Progenitor cell of endocrine pancreas (in vitro differentiated cells): ENCODE data around the gene MRC2. TPM values are rescaled to one million over a fixed set of nuclear protein-coding genes. Genes with fewer than 3 reads are reported as not detected.
A peak's percentile ranks its signal among the peaks of the same experiment; 100 is the strongest.

ENCODE experiments used
- DNase-seq: peaks from one replicate; pipeline ENCODE4 v3.0.0; 2021; ENCODE audit warnings: low spot score; ENCODE audit not compliant: unreplicated experiment
- H3K27ac Mint-ChIP-seq: 2 replicates; pipeline ENCODE4 v1.8.0; 2021; ENCODE audit warnings: mild to moderate bottlenecking, moderate library complexity, mixed read lengths
- H3K27me3 Mint-ChIP-seq: 2 replicates; pipeline ENCODE4 v1.8.0; 2021; ENCODE audit warnings: mixed read lengths
- H3K36me3 Mint-ChIP-seq: 2 replicates; pipeline ENCODE4 v1.8.0; 2022; ENCODE audit warnings: mixed read lengths; ENCODE audit not compliant: insufficient read depth
- H3K4me1 Mint-ChIP-seq: 2 replicates; pipeline ENCODE4 v1.8.0; 2021; ENCODE audit warnings: low read depth, mixed read lengths
- H3K4me3 Mint-ChIP-seq: 2 replicates; pipeline ENCODE4 v1.8.0; 2021; ENCODE audit warnings: low read depth, mild to moderate bottlenecking, moderate library complexity, mixed read lengths
- H3K9me3 Mint-ChIP-seq: 2 replicates; pipeline ENCODE4 v1.8.0; 2021; ENCODE audit warnings: low read depth, mixed read lengths
- long read RNA-seq: library from polyadenylated mRNA; unstranded; transcript quantifications from one replicate; pipeline ENCODE4 v2.0.0, GENCODE V29; 2020
- total RNA-seq: library from RNA; stranded (reverse); gene quantifications from 2 replicates; pipeline ENCODE4 v1.2.1, GENCODE V29; 2021
- TF ChIP-seq, protein P1 (sequence below): fragments of 200-600 bp; sonication (generic); IDR thresholded peaks from one replicate; pipeline ENCODE4 v1.5.0; 2021; ENCODE audit warnings: antibody characterized with exemption, mild to moderate bottlenecking; ENCODE audit not compliant: unreplicated experiment

MRC2 gene, protein sequence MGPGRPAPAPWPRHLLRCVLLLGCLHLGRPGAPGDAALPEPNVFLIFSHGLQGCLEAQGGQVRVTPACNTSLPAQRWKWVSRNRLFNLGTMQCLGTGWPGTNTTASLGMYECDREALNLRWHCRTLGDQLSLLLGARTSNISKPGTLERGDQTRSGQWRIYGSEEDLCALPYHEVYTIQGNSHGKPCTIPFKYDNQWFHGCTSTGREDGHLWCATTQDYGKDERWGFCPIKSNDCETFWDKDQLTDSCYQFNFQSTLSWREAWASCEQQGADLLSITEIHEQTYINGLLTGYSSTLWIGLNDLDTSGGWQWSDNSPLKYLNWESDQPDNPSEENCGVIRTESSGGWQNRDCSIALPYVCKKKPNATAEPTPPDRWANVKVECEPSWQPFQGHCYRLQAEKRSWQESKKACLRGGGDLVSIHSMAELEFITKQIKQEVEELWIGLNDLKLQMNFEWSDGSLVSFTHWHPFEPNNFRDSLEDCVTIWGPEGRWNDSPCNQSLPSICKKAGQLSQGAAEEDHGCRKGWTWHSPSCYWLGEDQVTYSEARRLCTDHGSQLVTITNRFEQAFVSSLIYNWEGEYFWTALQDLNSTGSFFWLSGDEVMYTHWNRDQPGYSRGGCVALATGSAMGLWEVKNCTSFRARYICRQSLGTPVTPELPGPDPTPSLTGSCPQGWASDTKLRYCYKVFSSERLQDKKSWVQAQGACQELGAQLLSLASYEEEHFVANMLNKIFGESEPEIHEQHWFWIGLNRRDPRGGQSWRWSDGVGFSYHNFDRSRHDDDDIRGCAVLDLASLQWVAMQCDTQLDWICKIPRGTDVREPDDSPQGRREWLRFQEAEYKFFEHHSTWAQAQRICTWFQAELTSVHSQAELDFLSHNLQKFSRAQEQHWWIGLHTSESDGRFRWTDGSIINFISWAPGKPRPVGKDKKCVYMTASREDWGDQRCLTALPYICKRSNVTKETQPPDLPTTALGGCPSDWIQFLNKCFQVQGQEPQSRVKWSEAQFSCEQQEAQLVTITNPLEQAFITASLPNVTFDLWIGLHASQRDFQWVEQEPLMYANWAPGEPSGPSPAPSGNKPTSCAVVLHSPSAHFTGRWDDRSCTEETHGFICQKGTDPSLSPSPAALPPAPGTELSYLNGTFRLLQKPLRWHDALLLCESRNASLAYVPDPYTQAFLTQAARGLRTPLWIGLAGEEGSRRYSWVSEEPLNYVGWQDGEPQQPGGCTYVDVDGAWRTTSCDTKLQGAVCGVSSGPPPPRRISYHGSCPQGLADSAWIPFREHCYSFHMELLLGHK (N-terminal part only)
- total RNA-seq: 4.9 and 6.3 TPM in 2 replicates
- long read RNA-seq: 0 reads

GRCh38 chr17:62627219-62627903, at the start of gene MRC2:
MRC2 (plus strand) TSS chr17:62627670; CDS start chr17:62627803, 133 bp downstream.
- H3K9me3 Mint-ChIP-seq: no peaks in the 10 kb centered on the region
- peaks cover 5% of the 10 kb centered on the region for H3K4me1 Mint-ChIP-seq
- peak within 1 kb of the TSS; percentile 72 for H3K4me3 Mint-ChIP-seq
- H3K27me3 Mint-ChIP-seq: peaks cover 51% of the 10 kb centered on the region
- DNase-seq: peak; percentile 39
- TF ChIP-seq, protein P1, sequence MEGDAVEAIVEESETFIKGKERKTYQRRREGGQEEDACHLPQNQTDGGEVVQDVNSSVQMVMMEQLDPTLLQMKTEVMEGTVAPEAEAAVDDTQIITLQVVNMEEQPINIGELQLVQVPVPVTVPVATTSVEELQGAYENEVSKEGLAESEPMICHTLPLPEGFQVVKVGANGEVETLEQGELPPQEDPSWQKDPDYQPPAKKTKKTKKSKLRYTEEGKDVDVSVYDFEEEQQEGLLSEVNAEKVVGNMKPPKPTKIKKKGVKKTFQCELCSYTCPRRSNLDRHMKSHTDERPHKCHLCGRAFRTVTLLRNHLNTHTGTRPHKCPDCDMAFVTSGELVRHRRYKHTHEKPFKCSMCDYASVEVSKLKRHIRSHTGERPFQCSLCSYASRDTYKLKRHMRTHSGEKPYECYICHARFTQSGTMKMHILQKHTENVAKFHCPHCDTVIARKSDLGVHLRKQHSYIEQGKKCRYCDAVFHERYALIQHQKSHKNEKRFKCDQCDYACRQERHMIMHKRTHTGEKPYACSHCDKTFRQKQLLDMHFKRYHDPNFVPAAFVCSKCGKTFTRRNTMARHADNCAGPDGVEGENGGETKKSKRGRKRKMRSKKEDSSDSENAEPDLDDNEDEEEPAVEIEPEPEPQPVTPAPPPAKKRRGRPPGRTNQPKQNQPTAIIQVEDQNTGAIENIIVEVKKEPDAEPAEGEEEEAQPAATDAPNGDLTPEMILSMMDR: peak; percentile 19
- H3K27ac Mint-ChIP-seq: peak within 1 kb of the TSS; percentile 38
- H3K36me3 Mint-ChIP-seq: peaks cover 5% of the 10 kb centered on the region

- Mint-ChIP-seq H3K27me3 (no peaks in the 10 kb centered on the region), H3K36me3 (peaks cover 19% of the 10 kb centered on the region), H3K4me3 (no peak overlapping the region), H3K27ac (no peak overlapping the region), H3K9me3 (no peaks in the 10 kb centered on the region), H3K4me1 (no peaks in the 10 kb centered on the region)
- TF ChIP-seq, protein P1: no peak
- DNase-seq: no peak
These were observed 48.5 kb upstream of the MRC2 start for GRCh38 chr17:62578757-62579487.

DNA sequence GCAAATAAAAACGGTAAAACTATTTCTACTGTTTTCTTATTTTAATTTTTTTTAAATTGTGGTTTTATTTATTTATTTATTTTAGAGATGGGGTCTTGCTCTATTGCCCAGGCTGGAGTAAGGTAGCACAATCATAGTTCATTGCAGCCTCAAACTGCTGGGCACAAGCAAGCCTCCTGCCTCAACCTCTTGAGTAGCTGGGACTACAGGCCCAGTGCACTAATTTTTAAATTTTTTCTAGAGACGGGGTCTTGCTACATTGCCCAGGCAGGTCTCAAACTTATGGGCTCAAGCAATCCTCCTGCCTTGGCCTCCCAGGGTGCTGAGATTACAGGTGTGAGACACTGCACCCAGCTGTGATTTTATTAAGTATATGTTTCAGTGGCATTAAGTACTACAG, 46.5 kb upstream of the MRC2 start:
- TF ChIP-seq, protein P1: no peak
- Mint-ChIP-seq H3K4me3 (no peak overlapping the region), H3K27me3 (no peaks in the 10 kb centered on the region), H3K9me3 (no peaks in the 10 kb centered on the region), H3K36me3 (peaks cover 15% of the 10 kb centered on the region), H3K27ac (no peak overlapping the region), H3K4me1 (no peaks in the 10 kb centered on the region)
- no peak for DNase-seq

GRCh38 chr17:62581764-62582163, 45.7 kb upstream of the MRC2 start:
- no peak overlapping the region for H3K27ac Mint-ChIP-seq

More at GRCh38 chr17:62581764-62582163, 45.7 kb upstream of the MRC2 start:
- H3K4me1 Mint-ChIP-seq: no peaks in the 10 kb centered on the region
- no peak for DNase-seq
- TF ChIP-seq, protein P1: no peak
- H3K27me3 Mint-ChIP-seq: no peaks in the 10 kb centered on the region
- H3K9me3 Mint-ChIP-seq: no peaks in the 10 kb centered on the region
- peaks cover 18% of the 10 kb centered on the region for H3K36me3 Mint-ChIP-seq
- H3K4me3 Mint-ChIP-seq: no peak overlapping the region
